ENCODE measurements around the gene RGS19.

DNA sequence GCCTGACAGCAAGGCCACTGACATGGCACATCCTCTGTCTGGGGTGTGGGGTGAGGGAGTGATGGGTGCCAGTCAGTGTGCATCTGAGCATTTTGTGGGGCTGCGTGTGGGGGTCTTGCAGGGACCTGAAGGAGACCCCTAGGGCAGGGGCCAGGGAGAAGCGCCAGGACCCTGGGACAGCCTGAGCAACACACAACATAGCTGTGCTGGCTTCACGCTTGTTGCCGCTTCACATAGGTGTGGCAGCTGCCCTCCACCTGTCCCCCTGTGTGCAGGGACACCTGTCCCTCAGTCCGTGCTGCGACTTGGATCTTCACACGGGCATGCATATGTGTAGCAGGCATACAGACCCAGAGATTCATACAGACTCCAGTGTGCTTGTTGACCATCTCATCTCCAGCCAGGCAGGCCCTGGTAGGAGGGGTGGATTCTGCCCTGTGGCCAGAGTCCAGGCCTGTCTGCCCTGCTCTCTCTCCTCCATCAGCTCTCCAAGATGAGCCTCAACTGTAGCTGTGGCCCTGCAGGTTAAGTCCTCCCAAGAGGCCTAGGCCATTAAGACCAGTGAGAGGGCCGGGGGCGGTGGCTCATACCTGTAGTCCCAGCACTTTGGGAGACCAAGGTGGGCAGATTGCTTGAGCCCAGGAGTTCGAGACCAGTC, 31.2 kb upstream of the RGS19 start:
- TF ChIP-seq, protein P1, sequence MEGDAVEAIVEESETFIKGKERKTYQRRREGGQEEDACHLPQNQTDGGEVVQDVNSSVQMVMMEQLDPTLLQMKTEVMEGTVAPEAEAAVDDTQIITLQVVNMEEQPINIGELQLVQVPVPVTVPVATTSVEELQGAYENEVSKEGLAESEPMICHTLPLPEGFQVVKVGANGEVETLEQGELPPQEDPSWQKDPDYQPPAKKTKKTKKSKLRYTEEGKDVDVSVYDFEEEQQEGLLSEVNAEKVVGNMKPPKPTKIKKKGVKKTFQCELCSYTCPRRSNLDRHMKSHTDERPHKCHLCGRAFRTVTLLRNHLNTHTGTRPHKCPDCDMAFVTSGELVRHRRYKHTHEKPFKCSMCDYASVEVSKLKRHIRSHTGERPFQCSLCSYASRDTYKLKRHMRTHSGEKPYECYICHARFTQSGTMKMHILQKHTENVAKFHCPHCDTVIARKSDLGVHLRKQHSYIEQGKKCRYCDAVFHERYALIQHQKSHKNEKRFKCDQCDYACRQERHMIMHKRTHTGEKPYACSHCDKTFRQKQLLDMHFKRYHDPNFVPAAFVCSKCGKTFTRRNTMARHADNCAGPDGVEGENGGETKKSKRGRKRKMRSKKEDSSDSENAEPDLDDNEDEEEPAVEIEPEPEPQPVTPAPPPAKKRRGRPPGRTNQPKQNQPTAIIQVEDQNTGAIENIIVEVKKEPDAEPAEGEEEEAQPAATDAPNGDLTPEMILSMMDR (IDR thresholded peaks at IDR 0.05; ENCODE audit: low read depth, low read length, missing input control): no peak
- TF ChIP-seq JUND (IDR thresholded peaks at IDR 0.05) (no peak), YY1 (IDR thresholded peaks at IDR 0.05) (no peak), GABPA (IDR thresholded peaks at IDR 0.05 in 1 of 2, conservative IDR thresholded peaks at IDR 0.05 in 1 of 2) (no peak)

All from liver (tissue), 3 donors.